Panc1 (cell line): ENCODE results near the gene UBE2G1. TPM values are rescaled to one million over a fixed set of nuclear protein-coding genes. Genes with fewer than 3 reads are reported as not detected.
"Not testable (repeated sequence)": the region's sequence is repeated elsewhere in the genome, so short reads cannot be mapped to it uniquely, and the experiment has no call there.

Source experiments
- ATAC-seq: fragments of 200-7000 bp; cut with Tn5 transposase; 2 replicates; pipeline ENCODE4 v1.9.1; 2020; ENCODE audit warnings: mild to moderate bottlenecking, moderate library complexity
- BruUV-seq: library from RNA; stranded (reverse); fragments of 400-500 nt; replicated peaks from 2 replicates; lab custom pipeline; 2021; lab: Mats Ljungman, UMichigan
- CTCF ChIA-PET: fragments of 300-600 bp; sonication (Branson Sonifier 250); formaldehyde crosslinking; loops from one replicate; lab custom pipeline; 2022; ENCODE audit warnings: antibody characterized with exemption; lab: Charles Lee
- POLR2A ChIA-PET: fragments of 300-600 bp; sonication (Branson Sonifier 250); formaldehyde crosslinking; loops from one replicate; lab custom pipeline; 2022; ENCODE audit warnings: antibody characterized with exemption; lab: Charles Lee
- DNase-seq: peaks from one replicate; pipeline ENCODE4 v3.0.0-alpha.2; 2010; ENCODE audit warnings: low read depth, low spot score
- H3K27ac ChIP-seq: 2 replicates; pipeline ENCODE4 v1.5.1; 2011; ENCODE audit warnings: mild to moderate bottlenecking, low read length, inconsistent platforms
- H3K27me3 ChIP-seq: fragments of 200-500 bp; sonication (Bioruptor generic); 2 replicates; pipeline ENCODE4 v1.6.0; 2014; ENCODE audit warnings: low read length, inconsistent platforms; ENCODE audit not compliant: control insufficient read depth, insufficient read depth
- H3K36me3 ChIP-seq: fragments of 200-500 bp; sonication (Bioruptor generic); 2 replicates; pipeline ENCODE4 v1.5.1; 2014; ENCODE audit warnings: inconsistent platforms, mild to moderate bottlenecking, low read length, moderate library complexity; ENCODE audit not compliant: control insufficient read depth, insufficient read depth
- H3K4me1 ChIP-seq: 2 replicates; pipeline ENCODE4 v1.5.1; 2011; ENCODE audit warnings: inconsistent platforms, mild to moderate bottlenecking, low read length, moderate library complexity; ENCODE audit not compliant: control insufficient read depth, insufficient read depth
- H3K4me3 ChIP-seq, 2 experiments: 2 replicates each; pipeline ENCODE4 v1.5.1; 2011 to 2012; ENCODE audit warnings: low read depth in 2 of 2, low read length in 2 of 2, mild to moderate bottlenecking in 2 of 2, inconsistent platforms in 1 of 2, moderate library complexity in 1 of 2
- H3K9me3 ChIP-seq: fragments of 200-500 bp; sonication (Bioruptor generic); 2 replicates; pipeline ENCODE4 v1.5.1; 2014; ENCODE audit warnings: low read depth, mild to moderate bottlenecking, inconsistent platforms, low read length, moderate library complexity; ENCODE audit not compliant: control insufficient read depth, insufficient read depth
- CTCF ChIP-seq: fragments of 450-650 bp; IDR thresholded peaks from 2 replicates; pipeline ENCODE4 v1.5.1; 2017; ENCODE audit warnings: mild to moderate bottlenecking
- POLR2AphosphoS5 ChIP-seq: IDR thresholded peaks from 2 replicates; pipeline ENCODE4 v1.6.1; 2012; ENCODE audit warnings: mild to moderate bottlenecking, low read depth, low read length, moderate library complexity
- REST ChIP-seq, 2 experiments: IDR thresholded peaks; 2 replicates each; pipeline ENCODE4 v1.6.1; 2011 to 2012; ENCODE audit warnings: low read depth in 2 of 2, control low read depth in 1 of 2, low read length in 1 of 2, mild to moderate bottlenecking in 1 of 2, moderate library complexity in 1 of 2; ENCODE audit not compliant: insufficient read depth in 1 of 2
- SIN3A ChIP-seq: IDR thresholded peaks from 2 replicates; pipeline ENCODE4 v1.6.1; 2012; ENCODE audit warnings: low read depth, mild to moderate bottlenecking, low read length, moderate library complexity, borderline replicate concordance; ENCODE audit not compliant: insufficient read depth
- TCF7L2 ChIP-seq: IDR thresholded peaks from 2 replicates; pipeline ENCODE4 v1.6.1; 2011; ENCODE audit warnings: mild to moderate bottlenecking, low read depth, low read length, inconsistent platforms
- in situ Hi-C: cut with HindIII; loops from 2 replicates; pipeline ENCODE4 v1.10.0; 2016; ENCODE audit warnings: low sequenced_read_pairs, low pct_unique_long_range_greater_than_20kb
- intact Hi-C: fragments of 100-400 bp; cut with micrococcal nuclease; formaldehyde crosslinking; loops from one replicate; pipeline ENCODE4 v1.10.0; 2022; ENCODE audit not compliant: unreplicated experiment
- total RNA-seq: library from RNA; stranded (reverse); gene quantifications from one replicate; pipeline ENCODE4 v1.2.1, GENCODE V29; 2021; ENCODE audit not compliant: unreplicated experiment

Gene UBE2G1
- total RNA-seq, 1 experiment from 2014 or later: 119 TPM

DNA sequence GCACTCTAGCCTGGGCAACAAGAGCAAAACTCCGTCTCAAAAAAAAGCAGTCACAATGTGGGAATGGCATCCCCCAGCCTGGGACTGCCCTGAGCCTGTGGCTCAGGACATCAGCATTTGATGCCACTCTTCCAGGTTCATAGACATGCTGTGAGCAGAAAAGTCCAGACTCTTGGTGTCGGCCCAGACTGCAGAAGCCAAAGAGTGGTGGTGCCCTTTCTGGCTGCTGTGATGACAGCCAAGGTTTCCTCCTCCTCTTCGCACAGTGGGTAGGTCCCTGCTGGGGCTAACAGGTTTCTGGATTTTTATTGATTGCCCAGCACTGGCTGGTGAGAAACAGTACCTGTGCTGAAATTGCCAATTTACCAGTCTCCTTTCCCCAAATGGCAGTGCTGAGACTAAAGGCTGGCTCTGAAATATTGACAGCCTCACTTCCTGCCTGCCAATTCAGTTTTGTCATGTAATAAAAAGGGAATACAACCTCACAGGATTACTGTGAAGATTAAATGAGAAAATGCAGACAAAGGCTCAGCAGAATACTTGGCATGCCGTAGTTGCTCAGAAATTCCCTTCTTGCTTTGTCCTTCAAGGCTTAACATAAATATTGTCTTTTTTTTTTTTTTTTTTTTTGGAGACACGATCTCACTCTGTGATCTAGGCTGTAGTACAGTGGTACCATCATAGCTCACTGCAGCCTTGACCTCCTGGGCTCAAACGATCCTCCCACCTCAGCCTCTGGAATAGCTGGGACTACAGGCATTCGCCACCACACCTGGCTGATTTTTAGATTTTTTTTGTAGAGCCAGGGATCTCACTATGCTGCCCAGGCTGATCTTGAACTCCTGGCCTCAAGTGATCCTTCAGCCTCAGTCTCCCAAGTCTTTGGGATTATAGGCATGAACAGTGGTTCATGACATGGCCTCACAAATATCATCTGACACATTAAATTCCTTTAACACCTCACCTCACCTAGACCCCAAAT lies 15.5 kb upstream of the UBE2G1 start:
- no peak for TF ChIP-seq POLR2AphosphoS5
- no peak for TF ChIP-seq REST (IDR thresholded peaks at IDR 0.05; ENCODE audit: insufficient read depth in 1 of 2, low read depth in 2 of 2, low read length in 1 of 2)
- no peak for TF ChIP-seq TCF7L2
- H3K9me3 ChIP-seq: no peaks in the 10 kb centered on the region
- no peak overlapping the region for H3K27ac ChIP-seq
- in situ Hi-C loops: no loop called here
- no peak for DNase-seq
- ATAC-seq: peak; percentile 34; the same call in 1 of the 2 replicates
- H3K4me3 ChIP-seq: no peak overlapping the region
- intact Hi-C loops: no loop called here
- no peaks in the 10 kb centered on the region for H3K27me3 ChIP-seq
- POLR2A ChIA-PET: no interaction called here
- no peaks in the 10 kb centered on the region for H3K36me3 ChIP-seq
- no TSS peak for BruUV-seq
- H3K4me1 ChIP-seq: no peaks in the 10 kb centered on the region
- CTCF ChIA-PET: no interaction called here

GRCh38 chr17:4378626-4379025 lies 12.2 kb upstream of the UBE2G1 start:
- Histone ChIP-seq H3K9me3 (no peaks in the 10 kb centered on the region), H3K36me3 (no peaks in the 10 kb centered on the region), H3K27me3 (no peaks in the 10 kb centered on the region), H3K4me3 (no peak overlapping the region), H3K27ac (no peak overlapping the region), H3K4me1 (no peaks in the 10 kb centered on the region)
- no peak for ATAC-seq
- in situ Hi-C loops (no loop called here), intact Hi-C loops (no loop called here)
- no peak for TF ChIP-seq CTCF
- TF ChIP-seq SIN3A: no peak
- BruUV-seq: no TSS peak
- no peak for DNase-seq
- CTCF ChIA-PET: no interaction called here
- POLR2A ChIA-PET: no interaction called here

DNA sequence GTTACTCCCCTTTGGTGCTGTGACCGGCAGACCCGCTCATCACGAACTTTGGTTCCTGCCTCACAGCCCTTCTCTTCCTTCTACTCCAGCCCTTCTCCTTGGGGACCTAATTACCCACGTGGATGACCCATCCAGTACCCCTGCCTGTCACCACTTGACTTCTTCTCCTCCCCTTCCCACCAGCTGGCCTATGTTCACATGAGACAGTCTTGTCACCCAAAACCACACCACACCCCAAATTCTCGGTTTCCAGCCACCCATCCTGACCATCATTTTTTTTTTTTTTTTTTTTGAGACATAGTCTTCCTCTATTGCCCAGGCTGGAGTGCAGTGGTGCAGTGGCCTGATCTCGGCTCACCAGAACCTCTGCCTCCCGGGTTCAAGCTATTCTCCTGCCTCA lies 10.8 kb upstream of the UBE2G1 start:
- CTCF ChIA-PET, in situ Hi-C loops, intact Hi-C loops, H3K9me3 ChIP-seq, H3K27ac ChIP-seq, H3K36me3 ChIP-seq, H3K4me1 ChIP-seq, POLR2A ChIA-PET, DNase-seq, BruUV-seq, ATAC-seq, H3K27me3 ChIP-seq, H3K4me3 ChIP-seq: not testable (repeated sequence)

GRCh38 chr17:4375796-4376440 lies 9.4 kb upstream of the UBE2G1 start:
- intact Hi-C loops: not testable (repeated sequence)

More at GRCh38 chr17:4375796-4376440, 9.4 kb upstream of the UBE2G1 start:
- H3K9me3 ChIP-seq, H3K27ac ChIP-seq, DNase-seq, ATAC-seq, H3K27me3 ChIP-seq, H3K4me3 ChIP-seq, BruUV-seq, H3K4me1 ChIP-seq, POLR2A ChIA-PET, H3K36me3 ChIP-seq, in situ Hi-C loops: not testable (repeated sequence)
- CTCF ChIA-PET: interaction anchor here (0.7 kb wide), 1 partner anchor 176 kb away, joined by 9 read pairs; no protein-coding TSS in a partner anchor
